NB4 (cell line): ENCODE results near the gene NLGN2.

Experiments used
- DNase-seq: peaks from one replicate; pipeline ENCODE4 v3.0.0; 2010; ENCODE audit warnings: low read depth
- H3K4me3 ChIP-seq: one replicate; pipeline ENCODE4 v1.5.1; 2011; ENCODE audit warnings: mild to moderate bottlenecking, low read depth, low read length, moderate library complexity
- CTCF ChIP-seq: IDR thresholded peaks from one replicate; pipeline ENCODE4 v1.5.1; 2012; ENCODE audit warnings: low read depth, low read length
- MAX ChIP-seq: IDR thresholded peaks from 2 replicates; pipeline ENCODE4 v1.6.1; 2011; ENCODE audit warnings: low read depth, low read length
- MYC ChIP-seq: IDR thresholded peaks from 2 replicates; pipeline ENCODE4 v1.6.1; 2011; ENCODE audit warnings: low read depth, low read length
- POLR2A ChIP-seq: IDR thresholded peaks from 2 replicates; pipeline ENCODE4 v1.6.1; 2011; ENCODE audit warnings: mild to moderate bottlenecking; ENCODE audit not compliant: insufficient read length; ENCODE audit errors: extremely low read depth

The NLGN2 gene

GRCh38 chr17:7426896-7427489 is 19.3 kb downstream of the NLGN2 start:
- no peak overlapping the region for H3K4me3 ChIP-seq
- DNase-seq = no peak

GRCh38 chr17:7427549-7427948 is 19.9 kb downstream of the NLGN2 start:
- TF ChIP-seq MYC = no peak
- TF ChIP-seq MAX = no peak
- TF ChIP-seq CTCF = no peak
- TF ChIP-seq POLR2A = no peak

More at GRCh38 chr17:7426896-7427489, 19.3 kb downstream of the NLGN2 start:
- TF ChIP-seq CTCF = no peak
- no peak for TF ChIP-seq MAX
- no peak for TF ChIP-seq POLR2A
- TF ChIP-seq MYC = no peak

DNA sequence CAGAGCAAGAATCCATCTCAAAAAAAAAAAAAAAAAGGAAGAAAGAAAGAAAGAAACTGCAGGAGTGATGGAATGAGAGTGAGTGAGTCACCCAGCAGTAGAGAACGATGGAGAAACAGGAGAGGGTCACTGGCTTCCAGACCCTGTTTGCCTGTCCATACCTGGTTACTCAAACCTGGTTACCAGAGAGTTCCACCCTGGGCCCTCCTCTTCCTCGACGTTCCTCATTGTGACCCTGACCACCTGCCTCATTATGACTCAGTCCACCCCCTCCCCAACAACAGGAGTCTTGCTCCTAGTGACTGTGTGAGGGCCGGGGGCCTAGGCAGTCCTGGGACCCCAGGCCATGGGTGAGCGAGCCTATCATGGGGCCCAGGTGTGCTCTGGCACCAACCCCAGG is 20.9 kb downstream of the NLGN2 start, which contains the start of gene SPEM3:
SPEM3 (plus strand) TSS at position 301 of the 400 bp plus-strand sequence; CDS start at position 347, 46 bp downstream.
- TF ChIP-seq POLR2A (no peak), CTCF (no peak)
- DNase-seq = no peak
- no peak within 1 kb of the TSS for H3K4me3 ChIP-seq

More at GRCh38 chr17:7427549-7427948, 19.9 kb downstream of the NLGN2 start:
- H3K4me3 ChIP-seq = no peak overlapping the region
- no peak for DNase-seq

DNA sequence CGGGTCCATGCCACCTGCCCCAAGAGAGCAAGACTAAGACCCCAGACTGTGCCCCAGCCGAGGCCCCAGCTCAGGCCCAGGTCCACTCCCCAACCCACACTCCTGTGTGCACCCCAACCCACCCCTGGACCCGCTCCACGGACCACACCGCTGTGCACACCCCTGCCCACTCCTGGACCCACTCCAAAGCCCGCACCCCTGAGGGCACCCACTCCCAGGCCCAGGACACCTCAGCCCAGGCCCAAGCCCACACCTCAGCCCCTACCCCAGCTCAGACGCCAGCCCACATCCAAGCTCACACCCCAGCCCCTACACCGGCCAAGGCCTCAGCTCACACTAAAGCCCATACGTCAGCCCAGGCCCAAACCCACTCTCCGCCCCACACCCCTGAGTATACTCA is 22.1 kb downstream of the NLGN2 start:
- no peak for DNase-seq
- TF ChIP-seq CTCF (no peak), POLR2A (no peak), MYC (no peak)
- H3K4me3 ChIP-seq = no peak overlapping the region

DNA sequence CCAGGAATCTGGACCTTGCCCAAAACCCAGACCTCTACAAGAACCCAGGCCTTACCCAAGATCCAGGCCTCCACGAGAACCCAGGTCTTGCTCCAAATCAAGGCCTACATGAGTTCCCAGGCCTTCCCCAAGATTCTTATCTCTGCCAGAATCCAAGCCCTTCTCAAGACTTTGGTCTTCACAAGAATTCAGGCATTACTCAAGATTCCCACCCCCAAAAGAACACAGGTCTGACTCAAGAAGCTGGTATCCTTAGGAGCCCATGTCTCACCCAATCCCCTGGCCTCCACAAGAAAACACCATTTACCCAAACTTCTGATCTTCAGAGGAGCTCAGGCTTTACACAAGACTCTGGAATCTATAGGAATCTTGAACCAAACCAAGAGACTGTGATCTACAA is 23.6 kb downstream of the NLGN2 start:
- no peak overlapping the region for H3K4me3 ChIP-seq
- DNase-seq = no peak
- no peak for TF ChIP-seq POLR2A
- no peak for TF ChIP-seq MYC
- TF ChIP-seq CTCF = no peak
- no peak for TF ChIP-seq MAX

GRCh38 chr17:7432296-7432695 is 24.7 kb downstream of the NLGN2 start:
- TF ChIP-seq MYC = no peak
- TF ChIP-seq MAX = no peak
- DNase-seq = no peak
- H3K4me3 ChIP-seq = no peak overlapping the region
